Smooth muscle cell (in vitro differentiated cells): Measurements from ENCODE around the gene TMEM150C. TPM values are rescaled to one million over a fixed set of nuclear protein-coding genes. Genes with fewer than 3 reads are reported as not detected.

Source experiments
- DNase-seq: peaks from one replicate; lab custom pipeline; 2025; ENCODE audit not compliant: unreplicated experiment; lab: John Stamatoyannopoulos, UW
- H2AFZ ChIP-seq: fragments of 200-600 bp; sonication (generic); 2 replicates; pipeline ENCODE4 v1.6.0; 2016; ENCODE audit warnings: antibody characterized with exemption, low read depth, mild to moderate bottlenecking
- H3F3A ChIP-seq: fragments of 200-600 bp; sonication (generic); 2 replicates; pipeline ENCODE4 v1.6.0; 2017; ENCODE audit warnings: antibody characterized with exemption, low read depth
- H3K27ac ChIP-seq: fragments of 200-600 bp; sonication (generic); 2 replicates; pipeline ENCODE4 v1.5.1; 2016; ENCODE audit warnings: low read depth, mild to moderate bottlenecking
- H3K27me3 ChIP-seq: fragments of 200-600 bp; sonication (generic); 2 replicates; pipeline ENCODE4 v1.6.1; 2016; ENCODE audit warnings: low read depth, mild to moderate bottlenecking
- H3K36me3 ChIP-seq: fragments of 200-600 bp; sonication (generic); 2 replicates; pipeline ENCODE4 v1.5.1; 2016; ENCODE audit warnings: low read depth
- H3K4me1 ChIP-seq: fragments of 200-600 bp; sonication (generic); 2 replicates; pipeline ENCODE4 v1.5.1; 2016; ENCODE audit warnings: low read depth
- H3K4me2 ChIP-seq: fragments of 200-600 bp; sonication (generic); 2 replicates; pipeline ENCODE4 v1.6.0; 2016; ENCODE audit warnings: mild to moderate bottlenecking
- H3K4me3 ChIP-seq: fragments of 200-600 bp; sonication (generic); 2 replicates; pipeline ENCODE4 v1.5.1; 2016; ENCODE audit warnings: mild to moderate bottlenecking
- H3K79me2 ChIP-seq: fragments of 200-600 bp; sonication (generic); 2 replicates; pipeline ENCODE4 v1.6.0; 2016; ENCODE audit warnings: low read depth, mild to moderate bottlenecking
- H3K9ac ChIP-seq: fragments of 200-600 bp; sonication (generic); 2 replicates; pipeline ENCODE4 v1.6.0; 2016; ENCODE audit warnings: low read depth
- H3K9me3 ChIP-seq: fragments of 200-600 bp; sonication (generic); replicated peaks from 2 replicates; pipeline ENCODE4 v1.5.1; 2016; ENCODE audit warnings: low read depth
- H4K20me1 ChIP-seq: fragments of 200-600 bp; sonication (generic); 2 replicates; pipeline ENCODE4 v1.6.0; 2016; ENCODE audit warnings: low read depth
- CTCF ChIP-seq: fragments of 200-600 bp; sonication (generic); IDR thresholded peaks from 2 replicates; pipeline ENCODE4 v1.5.1; 2017; ENCODE audit warnings: borderline replicate concordance, mild to moderate bottlenecking, antibody characterized with exemption; ENCODE audit not compliant: insufficient read depth, poor library complexity, severe bottlenecking
- WGBS: methylation state at CpG from one replicate; pipeline ENCODE4 v1.1.7; 2016; ENCODE audit warnings: low lambda C conversion rate; 5-methylcytosine and 5-hydroxymethylcytosine counted together
- polyA plus RNA-seq: library from polyadenylated mRNA; unstranded; fragments of >200 nt; fragmentation: Nextera tagmentation; extraction: Ambion mirVana; gene quantifications from 2 replicates; pipeline ENCODE4 v1.2.1, GENCODE V29; 2016
- total RNA-seq: library from RNA; depleted of rRNA; stranded (reverse); fragments of >200 nt; gene quantifications from 2 replicates; pipeline ENCODE4 v1.2.3, GENCODE V29; 2014

The TMEM150C gene
- total and polyA plus RNA-seq, 2 experiments from 2014 or later = 0.55 to 8.0 TPM

DNA sequence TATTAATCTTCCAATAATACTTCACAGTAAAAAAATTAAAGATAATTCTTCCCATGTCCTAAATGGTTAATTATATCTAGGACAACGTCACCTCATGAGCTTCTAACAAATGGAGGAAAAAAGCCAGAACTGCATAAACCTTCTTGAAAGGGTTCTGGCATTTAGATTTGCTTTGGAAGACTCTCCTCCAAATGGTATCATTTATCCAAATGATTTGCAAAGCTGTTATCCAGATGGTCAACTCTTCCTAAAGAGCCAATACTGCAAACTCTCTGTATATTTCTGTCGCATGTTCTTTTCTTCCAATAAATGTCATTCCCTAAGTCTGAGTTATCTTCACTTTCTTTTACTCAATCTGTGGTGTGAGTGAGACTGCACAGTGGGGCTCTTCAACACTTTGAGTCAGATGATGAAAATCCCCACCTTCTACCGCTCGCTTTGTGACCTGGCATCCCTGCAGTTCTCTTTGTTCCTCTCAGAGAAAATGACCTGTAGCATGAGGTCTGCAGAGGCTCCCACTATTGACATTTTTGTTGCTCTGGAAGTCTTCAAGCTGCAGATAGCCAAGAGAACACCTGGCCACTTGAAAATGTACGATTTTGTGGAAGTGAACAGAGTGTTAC lies 52.9 kb downstream of the TMEM150C start:
- DNase-seq = no peak
- 16% methylated on average over 5 of the region's 5 CpGs for WGBS
- no peak overlapping the region for H3K4me3 ChIP-seq
- H2AFZ ChIP-seq = no peak overlapping the region
- no peaks in the 10 kb centered on the region for H3K36me3 ChIP-seq
- no peaks in the 10 kb centered on the region for H3K9me3 ChIP-seq
- no peak overlapping the region for H3K27ac ChIP-seq
- H3F3A ChIP-seq = no peaks in the 10 kb centered on the region
- no peak overlapping the region for H3K4me2 ChIP-seq
- no peak overlapping the region for H3K9ac ChIP-seq
- H4K20me1 ChIP-seq = no peaks in the 10 kb centered on the region
- no peaks in the 10 kb centered on the region for H3K79me2 ChIP-seq
- H3K27me3 ChIP-seq = peaks cover 10% of the 10 kb centered on the region
- TF ChIP-seq CTCF = no peak
- no peaks in the 10 kb centered on the region for H3K4me1 ChIP-seq

DNA sequence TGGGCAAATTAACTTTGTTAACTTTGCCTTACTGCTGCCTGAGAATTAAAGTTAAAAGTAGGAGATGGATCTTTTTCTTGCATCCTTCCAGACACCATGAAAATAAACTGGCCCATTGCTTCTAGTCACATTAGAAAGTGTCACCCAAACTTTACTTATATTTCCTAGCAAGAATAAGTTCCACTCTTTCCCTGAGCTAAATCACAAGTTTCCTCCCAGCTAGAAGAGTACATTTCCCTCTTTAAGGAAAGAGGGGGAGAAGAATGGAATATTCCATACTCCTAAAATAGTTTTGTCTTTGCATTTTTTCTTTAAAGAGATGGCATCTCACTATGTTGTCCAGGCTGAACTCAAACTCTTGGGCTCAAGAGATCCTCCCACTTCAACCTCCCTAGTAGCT lies 53.8 kb downstream of the TMEM150C start:
- Histone ChIP-seq H3K4me2 (no peak overlapping the region), H2AFZ (no peak overlapping the region), H4K20me1 (no peaks in the 10 kb centered on the region), H3K36me3 (no peaks in the 10 kb centered on the region), H3K9me3 (no peaks in the 10 kb centered on the region), H3K79me2 (no peaks in the 10 kb centered on the region), H3K9ac (no peak overlapping the region), H3K4me3 (no peak overlapping the region), H3K27me3 (peaks cover 10% of the 10 kb centered on the region), H3F3A (no peaks in the 10 kb centered on the region), H3K4me1 (no peaks in the 10 kb centered on the region), H3K27ac (no peak overlapping the region)
- no peak for TF ChIP-seq CTCF
- no peak for DNase-seq

- H3K27me3 ChIP-seq = peaks cover 4% of the 10 kb centered on the region
- no peak overlapping the region for H3K4me3 ChIP-seq
- H3K4me2 ChIP-seq = no peak overlapping the region
- no peaks in the 10 kb centered on the region for H3K9me3 ChIP-seq
- H3K27ac ChIP-seq = no peak overlapping the region
- no peaks in the 10 kb centered on the region for H3K4me1 ChIP-seq
- H3K9ac ChIP-seq = no peak overlapping the region
- no peak for TF ChIP-seq CTCF
- no peaks in the 10 kb centered on the region for H4K20me1 ChIP-seq
- no peaks in the 10 kb centered on the region for H3F3A ChIP-seq
- no peaks in the 10 kb centered on the region for H3K79me2 ChIP-seq
- H2AFZ ChIP-seq = no peak overlapping the region
- no peak for DNase-seq
- WGBS = 90% methylated on average over 2 of the region's 2 CpGs
- no peaks in the 10 kb centered on the region for H3K36me3 ChIP-seq
Observed at GRCh38 chr4:82501154-82501442, 60.7 kb downstream of the TMEM150C start.

DNA sequence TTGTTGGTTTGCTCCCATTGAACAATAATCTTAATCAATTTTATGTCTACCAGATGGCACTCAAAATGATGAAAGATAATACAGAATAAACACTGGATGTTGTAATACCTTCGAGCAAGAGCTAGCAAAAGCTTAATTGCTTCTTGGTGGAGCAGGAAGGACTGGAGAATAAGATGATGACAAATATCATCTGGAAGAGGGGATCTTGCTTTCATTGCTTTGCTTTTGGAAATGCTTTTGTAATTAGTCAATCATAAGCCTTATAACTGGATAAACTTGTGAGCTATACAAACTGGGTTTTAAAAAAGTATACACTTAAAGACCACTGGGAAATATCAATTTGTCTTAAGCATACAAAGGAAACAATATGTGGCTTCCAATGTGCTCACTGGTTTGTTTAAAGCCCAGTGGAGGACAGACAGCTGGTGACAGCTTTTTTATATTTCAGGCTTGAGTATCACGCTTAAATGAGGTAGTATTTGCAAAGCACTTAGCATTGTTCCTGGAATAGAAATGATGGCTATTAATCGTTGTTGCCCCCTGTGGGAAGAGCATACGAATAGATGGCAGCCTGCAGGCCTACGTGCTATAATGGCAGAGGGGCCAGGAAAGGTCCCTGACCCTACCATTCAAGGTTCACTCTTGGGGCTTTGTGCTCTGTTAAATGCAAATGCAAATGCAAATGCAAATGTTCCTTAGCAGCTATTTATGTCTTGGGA lies 61.2 kb downstream of the TMEM150C start:
- Histone ChIP-seq H3K9ac (no peak overlapping the region), H3K36me3 (no peaks in the 10 kb centered on the region), H3K9me3 (no peaks in the 10 kb centered on the region), H3K79me2 (no peaks in the 10 kb centered on the region), H3K4me1 (no peaks in the 10 kb centered on the region), H3K4me2 (peak overlapping the region; percentile 20), H4K20me1 (no peaks in the 10 kb centered on the region), H3K27me3 (no peaks in the 10 kb centered on the region), H2AFZ (no peak overlapping the region), H3F3A (no peaks in the 10 kb centered on the region), H3K27ac (peak overlapping the region; percentile 5), H3K4me3 (no peak overlapping the region)
- WGBS = 54% methylated on average over 5 of the region's 5 CpGs
- DNase-seq = no peak
- TF ChIP-seq CTCF = no peak
